HepG2 (cell line): Measurements from ENCODE around the gene PRICKLE3.

Experiments
- BHLHE40 ChIP-seq: IDR thresholded peaks from 2 replicates; pipeline ENCODE4 v1.6.1; 2011; ENCODE audit warnings: low read length, improper control_type of control experiment
- POLR2AphosphoS2 ChIP-seq: IDR thresholded peaks from 2 replicates; pipeline ENCODE4 v1.6.1; 2011; ENCODE audit warnings: low read depth, low read length, improper control_type of control experiment
- PRPF4 ChIP-seq: fragments of 200-400 bp; formaldehyde crosslinking; IDR thresholded peaks from 2 replicates; pipeline ENCODE4 v1.6.1; 2016; ENCODE audit warnings: low read length, low read depth; ENCODE audit not compliant: poor library complexity, severe bottlenecking
- ZBTB21 ChIP-seq: sonication (generic); formaldehyde crosslinking; IDR thresholded peaks from 2 replicates; pipeline ENCODE4 v1.4.0; 2020; ENCODE audit warnings: missing genetic modification reagents
- ZNF12 ChIP-seq: sonication (generic); formaldehyde crosslinking; IDR thresholded peaks from 2 replicates; pipeline ENCODE4 v1.5.0; 2020; ENCODE audit warnings: missing genetic modification reagents
- ZNF18 ChIP-seq: sonication (generic); formaldehyde crosslinking; IDR thresholded peaks from 2 replicates; pipeline ENCODE4 v1.8.0; 2022; ENCODE audit warnings: mild to moderate bottlenecking, missing genetic modification reagents; ENCODE audit not compliant: insufficient replicate concordance
- ZNF253 ChIP-seq: sonication (generic); formaldehyde crosslinking; IDR thresholded peaks from 2 replicates; pipeline ENCODE4 v1.8.0; 2022; ENCODE audit warnings: mild to moderate bottlenecking, missing genetic modification reagents, borderline replicate concordance
- ZNF30 ChIP-seq: sonication (generic); formaldehyde crosslinking; IDR thresholded peaks from 2 replicates; pipeline ENCODE4 v1.5.0; 2020; ENCODE audit warnings: mild to moderate bottlenecking, missing genetic modification reagents
- ZNF484 ChIP-seq: sonication (generic); formaldehyde crosslinking; IDR thresholded peaks from 2 replicates; pipeline ENCODE4 v1.5.1; 2020; ENCODE audit warnings: mild to moderate bottlenecking, low read depth, missing genetic modification reagents, borderline replicate concordance
- ZNF619 ChIP-seq: sonication (generic); formaldehyde crosslinking; IDR thresholded peaks from 2 replicates; pipeline ENCODE4 v1.4.0; 2020; ENCODE audit warnings: mild to moderate bottlenecking, missing genetic modification reagents
- ZSCAN5A ChIP-seq: sonication (generic); formaldehyde crosslinking; IDR thresholded peaks from 2 replicates; pipeline ENCODE4 v1.8.0; 2022; ENCODE audit warnings: mild to moderate bottlenecking, missing genetic modification reagents, borderline replicate concordance

GRCh38 chrX:49211074-49211473 lies 24.9 kb upstream of the PRICKLE3 start:
- no peak for TF ChIP-seq PRPF4
- TF ChIP-seq ZNF18 (CRISPR knock-in tag) = no peak
- no peak for TF ChIP-seq ZNF30
- no peak for TF ChIP-seq POLR2AphosphoS2
- TF ChIP-seq ZBTB21 (CRISPR knock-in tag) = no peak
- no peak for TF ChIP-seq BHLHE40
- TF ChIP-seq ZNF619 = no peak
- TF ChIP-seq ZNF484 (CRISPR knock-in tag) = no peak
- TF ChIP-seq ZNF253 = no peak
- no peak for TF ChIP-seq ZNF12 (CRISPR knock-in tag)
- TF ChIP-seq ZSCAN5A = no peak
